HuH-7 (cell line): Measurements from ENCODE around the gene BOC.

Experiments used
- DNase-seq: peaks from one replicate; pipeline ENCODE4 v3.0.0; 2011; ENCODE audit warnings: low spot score

BOC gene

GRCh38 chr3:113269661-113270060 lies 58.3 kb downstream of the BOC start:
- no peak for DNase-seq

GRCh38 chr3:113270068-113270467 lies 58.7 kb downstream of the BOC start:
- no peak for DNase-seq

DNA sequence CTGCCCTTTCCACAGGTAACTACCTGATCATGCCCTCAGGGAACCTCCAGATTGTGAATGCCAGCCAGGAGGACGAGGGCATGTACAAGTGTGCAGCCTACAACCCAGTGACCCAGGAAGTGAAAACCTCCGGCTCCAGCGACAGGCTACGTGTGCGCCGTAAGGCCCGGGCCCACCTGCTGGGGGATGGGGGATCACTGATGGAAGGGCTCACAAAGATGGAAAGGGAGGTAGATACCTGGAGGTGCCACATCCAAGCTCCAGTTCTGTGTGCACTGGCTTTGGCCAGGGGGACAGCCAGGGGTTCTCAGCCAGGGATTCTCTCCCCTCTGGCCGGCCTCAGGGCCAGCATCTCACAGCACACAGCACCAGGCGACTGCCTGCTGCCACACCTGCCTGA lies 59.4 kb downstream of the BOC start:
- no peak for DNase-seq

DNA sequence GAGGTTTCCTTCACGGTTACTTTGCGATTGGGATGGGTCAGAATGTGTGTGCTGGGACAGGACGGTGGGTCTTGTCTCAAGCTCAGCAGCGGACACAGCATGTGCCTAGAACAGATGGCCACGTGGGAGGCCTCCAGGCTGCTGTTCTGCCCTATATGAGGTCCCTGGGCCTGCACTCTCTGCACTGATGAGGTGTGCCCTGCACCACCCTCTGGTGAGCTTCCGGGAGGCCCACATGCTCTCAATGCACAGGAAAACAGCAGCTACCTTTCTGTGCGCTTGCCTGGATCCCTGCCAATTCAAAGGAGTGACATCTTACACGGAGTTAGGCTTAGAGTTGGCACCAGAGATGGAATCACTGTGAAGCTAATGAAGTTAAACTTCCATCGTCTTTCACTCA lies 59.8 kb downstream of the BOC start:
- no peak for DNase-seq

DNA sequence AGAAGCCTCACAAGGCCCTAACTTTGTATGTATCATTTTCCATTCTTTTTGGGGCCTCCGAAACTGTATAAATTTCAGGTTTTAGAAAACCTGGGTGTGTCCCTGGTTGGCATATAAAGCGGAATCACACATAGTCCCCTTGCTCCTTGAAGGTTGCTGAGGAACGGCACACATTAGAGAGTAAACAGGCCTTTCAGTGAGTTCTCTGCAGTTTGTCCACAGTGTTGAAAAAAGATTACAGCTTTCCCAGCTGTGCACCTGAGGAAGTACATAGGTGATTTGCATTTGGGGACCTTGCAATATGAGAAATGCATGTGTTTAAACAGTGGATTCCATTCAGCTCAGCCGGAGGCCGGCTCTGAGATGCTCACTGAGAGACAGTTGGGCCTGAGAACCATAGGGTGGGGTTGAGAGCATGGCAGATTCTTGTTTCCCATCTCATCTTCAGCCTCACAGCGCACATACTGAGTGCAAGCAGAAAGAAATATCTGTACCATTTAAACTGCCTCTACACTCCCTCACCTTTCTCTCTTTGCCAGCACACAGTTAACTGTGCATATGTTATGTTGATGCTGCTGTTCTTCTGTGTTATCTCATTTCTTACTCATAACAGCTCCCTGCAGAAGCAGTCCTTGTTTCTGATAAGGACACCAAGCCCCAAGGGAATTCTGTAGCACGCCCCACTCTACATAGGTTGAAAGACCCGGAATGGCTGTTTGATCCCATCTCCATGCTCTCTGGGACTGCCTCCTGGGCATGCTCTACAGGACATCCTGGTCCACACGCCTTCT lies 60.4 kb downstream of the BOC start:
- DNase-seq, result no peak

- no peak for DNase-seq
Measured at GRCh38 chr3:113272385-113272779, 61.0 kb downstream of the BOC start.

DNA sequence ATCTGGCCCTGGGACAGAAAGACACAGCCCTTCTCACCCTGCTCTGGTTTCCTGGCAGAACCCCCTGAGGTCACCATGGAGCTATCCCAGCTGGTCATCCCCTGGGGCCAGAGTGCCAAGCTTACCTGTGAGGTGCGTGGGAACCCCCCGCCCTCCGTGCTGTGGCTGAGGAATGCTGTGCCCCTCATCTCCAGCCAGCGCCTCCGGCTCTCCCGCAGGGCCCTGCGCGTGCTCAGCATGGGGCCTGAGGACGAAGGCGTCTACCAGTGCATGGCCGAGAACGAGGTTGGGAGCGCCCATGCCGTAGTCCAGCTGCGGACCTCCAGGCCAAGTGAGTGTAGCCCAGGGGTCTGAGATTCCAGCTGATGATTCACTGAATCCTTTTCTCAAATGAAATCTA lies 61.7 kb downstream of the BOC start:
- no peak for DNase-seq

DNA sequence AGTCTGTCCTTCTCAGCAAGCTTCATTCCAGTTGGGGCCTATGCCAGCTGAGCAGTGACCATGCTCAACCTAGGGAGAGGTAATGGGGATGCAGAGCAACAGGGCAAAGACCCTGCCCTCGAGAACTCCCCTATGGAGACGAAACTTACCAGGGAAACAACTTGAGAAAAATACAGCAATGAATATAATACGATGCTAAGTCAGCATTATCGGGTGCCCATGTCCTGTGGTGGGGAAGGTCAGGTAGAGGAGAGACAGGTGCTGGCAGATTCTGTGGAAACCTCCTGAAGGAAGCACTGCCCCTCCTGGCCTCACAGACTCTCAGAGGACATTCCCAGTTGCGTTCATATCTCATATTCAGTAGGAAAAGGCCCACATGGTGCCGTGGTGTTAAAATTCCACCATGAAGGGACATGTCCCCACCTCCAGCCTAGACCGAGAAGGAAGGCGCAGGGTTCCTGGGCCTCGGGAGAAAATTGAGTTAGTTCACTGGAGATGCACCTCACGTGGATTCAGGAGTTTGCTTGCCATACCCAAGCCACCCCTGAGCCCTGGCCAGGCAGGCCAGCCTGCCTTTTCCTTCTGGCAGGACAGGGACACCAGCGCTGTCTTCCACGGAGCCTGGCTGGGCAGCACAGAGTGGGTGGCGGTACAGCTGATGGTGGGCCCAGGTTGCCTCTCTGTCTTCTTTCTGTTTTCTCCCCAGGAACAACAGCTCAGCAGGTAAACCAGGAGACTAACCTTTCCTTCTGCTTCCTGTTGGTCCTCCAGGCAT lies 62.4 kb downstream of the BOC start:
- no peak for DNase-seq

GRCh38 chr3:113274425-113275257 lies 63.3 kb downstream of the BOC start:
- DNase-seq, result no peak

DNA sequence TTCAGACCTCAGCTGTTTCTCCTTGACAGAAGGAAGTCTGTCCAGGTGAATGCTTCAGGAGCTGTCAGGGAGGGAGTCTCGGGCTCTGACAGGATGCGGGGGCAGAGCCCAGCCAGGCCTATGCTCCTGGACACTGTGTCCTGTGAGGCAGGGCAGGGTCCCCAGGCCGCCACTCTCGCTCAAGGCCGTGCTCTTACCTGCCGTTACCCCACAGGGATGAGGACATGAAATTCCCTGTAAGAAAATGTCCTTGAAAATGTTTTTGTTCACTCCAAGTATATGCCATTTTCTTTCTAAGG lies 63.9 kb downstream of the BOC start:
- no peak for DNase-seq

GRCh38 chr3:113275583-113275928 lies 64.2 kb downstream of the BOC start:
- no peak for DNase-seq

GRCh38 chr3:113275929-113276750 lies 64.8 kb downstream of the BOC start:
- DNase-seq, result peak; percentile 89

GRCh38 chr3:113276751-113277080 lies 65.4 kb downstream of the BOC start:
- DNase-seq, result no peak

- DNase-seq, result no peak
Measured at GRCh38 chr3:113277414-113277813, 66.1 kb downstream of the BOC start.

GRCh38 chr3:113277941-113278598 lies 66.7 kb downstream of the BOC start:
- no peak for DNase-seq

DNA sequence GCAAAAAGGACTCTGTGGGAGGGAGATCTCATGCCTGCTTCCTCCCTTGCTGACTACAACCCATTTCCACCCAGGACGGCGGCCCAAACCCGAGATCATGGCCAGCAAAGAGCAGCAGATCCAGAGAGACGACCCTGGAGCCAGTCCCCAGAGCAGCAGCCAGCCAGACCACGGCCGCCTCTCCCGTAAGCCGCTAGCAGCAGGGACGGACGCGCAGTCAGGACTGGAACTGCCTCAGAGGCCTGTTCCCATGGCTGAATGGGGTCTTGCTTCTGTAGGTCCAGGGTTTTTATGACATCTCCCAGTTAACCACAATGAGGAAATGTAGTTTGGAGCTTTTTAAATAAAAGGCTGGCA lies 67.2 kb downstream of the BOC start:
- DNase-seq, result no peak

- DNase-seq, result no peak
Measured at GRCh38 chr3:113279686-113280085, 68.3 kb downstream of the BOC start.

DNA sequence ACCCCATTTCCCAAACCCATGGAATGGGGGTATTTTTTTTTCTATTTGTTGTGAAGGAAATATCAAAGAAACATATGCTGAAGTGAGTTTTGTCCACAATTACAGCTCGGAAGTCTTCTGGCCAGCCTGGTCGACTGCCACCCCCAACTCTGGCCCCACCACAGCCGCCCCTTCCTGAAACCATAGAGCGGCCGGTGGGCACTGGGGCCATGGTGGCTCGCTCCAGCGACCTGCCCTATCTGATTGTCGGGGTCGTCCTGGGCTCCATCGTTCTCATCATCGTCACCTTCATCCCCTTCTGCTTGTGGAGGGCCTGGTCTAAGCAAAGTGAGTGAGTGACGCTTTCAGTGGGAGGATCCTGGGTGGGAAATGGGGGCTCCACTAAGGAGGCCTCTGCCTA lies 71.9 kb downstream of the BOC start:
- DNase-seq, result no peak

GRCh38 chr3:113284453-113285050 lies 73.2 kb downstream of the BOC start:
- DNase-seq, result no peak

DNA sequence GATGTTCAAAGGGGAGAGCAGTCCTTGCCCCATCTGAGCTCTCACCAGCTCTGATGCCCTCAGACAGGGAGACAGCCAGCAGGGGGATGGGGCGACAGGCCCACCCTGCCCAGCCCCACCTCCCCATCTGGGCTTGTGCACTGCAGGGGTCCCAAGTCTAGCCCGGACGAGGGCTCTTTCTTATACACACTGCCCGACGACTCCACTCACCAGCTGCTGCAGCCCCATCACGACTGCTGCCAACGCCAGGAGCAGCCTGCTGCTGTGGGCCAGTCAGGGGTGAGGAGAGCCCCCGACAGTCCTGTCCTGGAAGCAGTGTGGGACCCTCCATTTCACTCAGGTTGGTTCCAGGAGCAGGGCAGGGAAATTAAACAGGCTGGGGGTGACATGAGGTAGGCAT lies 73.9 kb downstream of the BOC start:
- no peak for DNase-seq

DNA sequence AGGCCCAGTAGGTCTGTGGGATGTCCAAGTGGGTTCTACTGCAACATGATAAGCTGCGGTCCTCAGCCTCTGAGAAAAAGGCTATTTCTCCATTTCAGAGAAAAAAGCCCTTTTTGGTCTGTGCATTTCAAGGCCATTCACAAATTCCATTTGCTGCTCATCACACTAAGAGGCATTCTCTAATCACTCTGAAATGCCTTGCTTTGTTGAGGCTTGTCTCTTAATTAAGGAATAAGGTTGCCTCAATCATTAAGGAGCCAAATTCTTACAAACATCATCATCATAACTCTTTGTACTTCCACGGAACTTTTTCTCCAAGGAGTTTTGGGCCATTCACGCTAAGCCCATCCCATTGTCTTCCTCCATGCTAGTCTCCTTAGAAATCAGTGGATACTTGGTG lies 74.4 kb downstream of the BOC start:
- no peak for DNase-seq
